DND-41 (cell line): ENCODE data around the gene RBM26.

Experiments used
- ATAC-seq: fragments of 200-7000 bp; cut with Tn5 transposase; 3 replicates; pipeline ENCODE4 v1.9.1; 2021; ENCODE audit warnings: low read depth; ENCODE audit not compliant: insufficient read depth
- DNase-seq: peaks from one replicate; pipeline ENCODE4 v3.0.0-alpha.2; 2020
- H2AFZ ChIP-seq: 2 replicates; pipeline ENCODE4 v1.6.0; 2012; ENCODE audit warnings: low read depth, low read length
- H3K27ac ChIP-seq: 2 replicates; pipeline ENCODE4 v1.5.1; 2012; ENCODE audit warnings: low read length, inconsistent platforms
- H3K27me3 ChIP-seq: fragments of 200-600 bp; sonication (generic); 2 replicates; pipeline ENCODE4 v1.6.0; 2012; ENCODE audit warnings: low read length, mild to moderate bottlenecking, inconsistent platforms; ENCODE audit not compliant: insufficient read depth, poor library complexity
- H3K36me3 ChIP-seq: 2 replicates; pipeline ENCODE4 v1.5.1; 2012; ENCODE audit warnings: low read length, inconsistent platforms; ENCODE audit not compliant: insufficient read depth
- H3K4me1 ChIP-seq: 2 replicates; pipeline ENCODE4 v1.5.1; 2012; ENCODE audit warnings: mild to moderate bottlenecking, low read length; ENCODE audit not compliant: insufficient read depth
- H3K4me2 ChIP-seq: 2 replicates; pipeline ENCODE4 v1.6.0; 2012; ENCODE audit warnings: mild to moderate bottlenecking, moderate library complexity, low read length, inconsistent platforms; ENCODE audit not compliant: insufficient read depth
- H3K4me3 ChIP-seq, 2 experiments: fragments of 200-600 bp in 1 of 2; shearing (Covaris generic) in 1 of 2; 2 replicates each; pipeline ENCODE4 v1.5.1; 2012 to 2016; ENCODE audit warnings: inconsistent platforms in 2 of 2, low read length in 2 of 2, mild to moderate bottlenecking in 2 of 2, low read depth in 1 of 2, moderate library complexity in 1 of 2
- H3K79me2 ChIP-seq: 2 replicates; pipeline ENCODE4 v1.6.0; 2012; ENCODE audit warnings: low read length, inconsistent platforms; ENCODE audit not compliant: insufficient read depth
- H3K9ac ChIP-seq: 2 replicates; pipeline ENCODE4 v1.6.0; 2012; ENCODE audit warnings: low read depth, mild to moderate bottlenecking, inconsistent platforms, low read length, moderate library complexity
- H3K9me3 ChIP-seq: 2 replicates; pipeline ENCODE4 v1.5.1; 2012; ENCODE audit warnings: low read length, moderate library complexity, mild to moderate bottlenecking, inconsistent platforms; ENCODE audit not compliant: insufficient read depth, severe bottlenecking
- H4K20me1 ChIP-seq: 2 replicates; pipeline ENCODE4 v1.6.0; 2012; ENCODE audit warnings: low read length; ENCODE audit not compliant: insufficient read depth
- CTCF ChIP-seq: IDR thresholded peaks from 2 replicates; pipeline ENCODE4 v1.5.1; 2012; ENCODE audit warnings: borderline replicate concordance, low read length, moderate library complexity, mild to moderate bottlenecking; ENCODE audit not compliant: poor library complexity, severe bottlenecking; ENCODE audit errors: extremely low read depth
- EZH2 ChIP-seq: IDR thresholded peaks from 3 replicates; pipeline ENCODE4 v1.6.1; 2012; ENCODE audit warnings: borderline replicate concordance, low read depth, mild to moderate bottlenecking, moderate library complexity, low read length, inconsistent platforms; ENCODE audit not compliant: severe bottlenecking

Gene RBM26

GRCh38 chr13:79385694-79386093 lies 20.4 kb downstream of the RBM26 start:
- no peak overlapping the region for H3K4me3 ChIP-seq
- no peaks in the 10 kb centered on the region for H3K9me3 ChIP-seq
- H3K79me2 ChIP-seq, result peaks cover 100% of the 10 kb centered on the region
- H3K4me1 ChIP-seq, result no peaks in the 10 kb centered on the region
- DNase-seq (no peak), ATAC-seq (no peak)
- no peak overlapping the region for H3K4me2 ChIP-seq
- no peak overlapping the region for H2AFZ ChIP-seq
- no peak overlapping the region for H3K27ac ChIP-seq
- H3K9ac ChIP-seq, result no peak overlapping the region
- H3K36me3 ChIP-seq, result peaks cover 4% of the 10 kb centered on the region
- TF ChIP-seq CTCF (no peak), EZH2 (no peak)
- no peaks in the 10 kb centered on the region for H3K27me3 ChIP-seq
- peaks cover 61% of the 10 kb centered on the region; the same call in 1 of the 2 replicates for H4K20me1 ChIP-seq

GRCh38 chr13:79384022-79384610 lies 21.9 kb downstream of the RBM26 start:
- no peak overlapping the region for H3K27ac ChIP-seq
- peaks cover 62% of the 10 kb centered on the region; the same call in 1 of the 2 replicates for H4K20me1 ChIP-seq
- TF ChIP-seq CTCF (no peak), EZH2 (no peak)
- no peak overlapping the region for H3K4me3 ChIP-seq
- H3K9me3 ChIP-seq, result no peaks in the 10 kb centered on the region
- peaks cover 100% of the 10 kb centered on the region for H3K79me2 ChIP-seq
- DNase-seq (no peak), ATAC-seq (no peak)
- H3K4me1 ChIP-seq, result no peaks in the 10 kb centered on the region
- H3K4me2 ChIP-seq, result no peak overlapping the region
- H3K36me3 ChIP-seq, result peaks cover 9% of the 10 kb centered on the region
- no peak overlapping the region for H3K9ac ChIP-seq
- no peak overlapping the region for H2AFZ ChIP-seq
- H3K27me3 ChIP-seq, result no peaks in the 10 kb centered on the region

- peaks cover 21% of the 10 kb centered on the region for H3K36me3 ChIP-seq
- no peaks in the 10 kb centered on the region for H3K27me3 ChIP-seq
- DNase-seq, result no peak
- no peak overlapping the region for H3K9ac ChIP-seq
- no peak overlapping the region for H3K4me2 ChIP-seq
- H4K20me1 ChIP-seq, result peaks cover 62% of the 10 kb centered on the region; the same call in 1 of the 2 replicates
- no peak overlapping the region for H2AFZ ChIP-seq
- H3K79me2 ChIP-seq, result peaks cover 96% of the 10 kb centered on the region
- no peaks in the 10 kb centered on the region for H3K4me1 ChIP-seq
- H3K4me3 ChIP-seq, result no peak overlapping the region
- H3K27ac ChIP-seq, result no peak overlapping the region
- no peak for ATAC-seq
- TF ChIP-seq CTCF (no peak), EZH2 (no peak)
- H3K9me3 ChIP-seq, result no peaks in the 10 kb centered on the region
Observed at GRCh38 chr13:79382545-79383275, 23.3 kb downstream of the RBM26 start.
